ENCODE results near the gene CDH4.

The CDH4 gene

DNA sequence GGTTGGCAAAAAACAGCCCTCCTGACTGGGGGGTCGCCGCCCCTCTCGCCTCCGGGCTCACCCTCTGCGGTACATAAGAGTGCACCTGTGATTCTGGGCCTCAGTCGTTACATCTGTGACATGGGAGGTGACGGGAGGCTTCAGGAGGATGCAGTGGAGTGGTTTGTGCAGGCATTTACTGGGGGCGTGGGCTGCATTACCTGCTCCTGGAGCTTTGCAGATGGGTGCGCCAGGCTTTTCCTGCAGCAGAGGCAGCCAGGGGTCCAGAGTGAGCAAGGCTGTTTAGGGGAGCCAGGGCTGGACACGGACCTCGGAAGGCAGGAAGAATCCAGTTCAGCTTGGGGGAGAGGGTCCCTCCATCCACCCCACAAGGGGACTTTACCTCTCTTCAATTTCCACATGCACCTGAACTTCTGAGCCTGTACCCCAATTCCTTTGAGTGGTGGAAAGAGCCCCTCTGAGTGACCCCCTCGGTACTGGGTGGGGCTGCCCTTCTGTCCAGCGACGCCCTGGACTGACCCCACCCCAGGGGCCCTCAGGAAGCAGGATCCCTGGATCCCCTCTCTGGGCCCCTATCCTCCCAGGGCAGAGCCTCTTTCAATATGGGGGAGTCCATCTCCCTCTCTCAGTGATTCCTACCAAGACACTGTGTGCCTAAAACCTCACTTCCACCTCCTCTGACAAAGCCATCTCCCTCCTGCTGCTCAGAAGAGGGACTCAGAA, 679.6 kb downstream of the CDH4 start:
- Histone ChIP-seq H3K27me3 (ENCODE audit: control insufficient read depth in 1 of 2, insufficient read depth in 2 of 2, low read length in 2 of 2) (no peaks in the 10 kb centered on the region), H3K36me3 (ENCODE audit: control insufficient read depth in 1 of 2, insufficient read depth in 2 of 2, low read length in 2 of 2) (no peaks in the 10 kb centered on the region), H3K27ac (ENCODE audit: low read depth, low read length) (no peak overlapping the region), H3K4me3 (ENCODE audit: low read depth in 1 of 2, low read length in 2 of 2) (no peak overlapping the region), H3K4me1 (ENCODE audit: control insufficient read depth in 1 of 2, insufficient read depth in 2 of 2, low read length in 2 of 2) (no peaks in the 10 kb centered on the region), H3K9me3 (ENCODE audit: control insufficient read depth in 1 of 2, low read length in 2 of 2) (no peaks in the 10 kb centered on the region), H3K9ac (ENCODE audit: low read depth in 1 of 2, low read length in 2 of 2) (no peak overlapping the region)

DNA sequence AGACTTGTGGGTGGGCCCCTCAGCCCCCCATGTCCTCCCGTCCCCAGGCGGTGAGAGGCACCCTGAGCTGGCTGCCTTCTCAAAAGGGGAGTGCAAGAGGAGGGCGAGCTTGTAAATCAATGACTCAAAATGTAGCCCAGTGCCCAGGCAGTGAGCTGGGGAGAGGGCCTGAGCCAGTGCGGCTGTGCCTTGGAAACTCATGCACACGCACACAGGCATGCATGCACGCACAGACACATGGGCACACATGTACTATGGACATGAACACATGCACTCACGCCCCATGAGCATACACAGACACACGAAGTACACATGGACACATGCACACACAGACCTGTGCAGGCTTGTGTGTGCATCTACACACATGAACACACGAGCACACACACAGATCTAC, 680.1 kb downstream of the CDH4 start:
- Histone ChIP-seq H3K9ac (ENCODE audit: low read depth in 1 of 2, low read length in 2 of 2) (no peak overlapping the region), H3K36me3 (ENCODE audit: control insufficient read depth in 1 of 2, insufficient read depth in 2 of 2, low read length in 2 of 2) (no peaks in the 10 kb centered on the region), H3K9me3 (ENCODE audit: control insufficient read depth in 1 of 2, low read length in 2 of 2) (no peaks in the 10 kb centered on the region), H3K27ac (ENCODE audit: low read depth, low read length) (no peak overlapping the region), H3K27me3 (ENCODE audit: control insufficient read depth in 1 of 2, insufficient read depth in 2 of 2, low read length in 2 of 2) (no peaks in the 10 kb centered on the region), H3K4me1 (ENCODE audit: control insufficient read depth in 1 of 2, insufficient read depth in 2 of 2, low read length in 2 of 2) (no peaks in the 10 kb centered on the region), H3K4me3 (ENCODE audit: low read depth in 1 of 2, low read length in 2 of 2) (no peak overlapping the region)

DNA sequence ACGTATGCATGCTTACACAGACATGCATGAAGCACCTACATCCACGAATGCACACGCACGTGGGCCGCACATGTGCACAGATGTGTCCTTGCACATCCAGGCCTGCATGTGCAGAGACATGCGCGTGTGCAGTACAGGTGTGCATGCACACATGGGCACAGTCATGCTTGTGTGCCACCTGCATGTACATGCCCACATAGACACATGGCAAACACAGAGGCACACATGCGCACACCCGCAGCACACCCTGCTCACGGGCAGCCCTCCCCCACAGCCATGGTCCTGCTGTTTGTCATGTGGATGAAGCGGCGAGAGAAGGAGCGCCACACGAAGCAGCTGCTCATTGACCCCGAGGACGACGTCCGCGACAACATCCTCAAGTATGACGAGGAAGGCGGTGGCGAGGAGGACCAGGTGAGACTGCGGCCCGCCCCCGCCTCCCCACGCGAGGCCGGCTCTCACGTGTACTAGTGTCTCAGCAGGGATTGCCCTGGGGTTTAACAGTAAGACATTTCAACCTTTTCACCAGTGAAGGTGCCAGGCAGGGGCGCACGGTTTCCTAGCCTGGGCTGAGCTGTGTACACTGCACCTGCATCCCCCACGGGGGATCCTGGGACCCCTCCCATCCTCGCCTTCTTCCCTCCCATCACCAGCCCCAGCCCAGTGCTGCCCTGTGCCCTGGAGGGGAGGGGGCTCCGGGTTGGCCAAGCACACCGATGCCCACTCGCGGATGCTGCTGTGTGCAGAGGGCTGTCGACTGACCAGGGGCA, 680.8 kb downstream of the CDH4 start:
- Histone ChIP-seq H3K36me3 (ENCODE audit: control insufficient read depth in 1 of 2, insufficient read depth in 2 of 2, low read length in 2 of 2) (no peaks in the 10 kb centered on the region), H3K9me3 (ENCODE audit: control insufficient read depth in 1 of 2, low read length in 2 of 2) (no peaks in the 10 kb centered on the region), H3K4me1 (ENCODE audit: control insufficient read depth in 1 of 2, insufficient read depth in 2 of 2, low read length in 2 of 2) (no peaks in the 10 kb centered on the region), H3K4me3 (ENCODE audit: low read depth in 1 of 2, low read length in 2 of 2) (no peak overlapping the region), H3K27ac (ENCODE audit: low read depth, low read length) (no peak overlapping the region), H3K9ac (ENCODE audit: low read depth in 1 of 2, low read length in 2 of 2) (no peak overlapping the region), H3K27me3 (ENCODE audit: control insufficient read depth in 1 of 2, insufficient read depth in 2 of 2, low read length in 2 of 2) (no peaks in the 10 kb centered on the region)

DNA sequence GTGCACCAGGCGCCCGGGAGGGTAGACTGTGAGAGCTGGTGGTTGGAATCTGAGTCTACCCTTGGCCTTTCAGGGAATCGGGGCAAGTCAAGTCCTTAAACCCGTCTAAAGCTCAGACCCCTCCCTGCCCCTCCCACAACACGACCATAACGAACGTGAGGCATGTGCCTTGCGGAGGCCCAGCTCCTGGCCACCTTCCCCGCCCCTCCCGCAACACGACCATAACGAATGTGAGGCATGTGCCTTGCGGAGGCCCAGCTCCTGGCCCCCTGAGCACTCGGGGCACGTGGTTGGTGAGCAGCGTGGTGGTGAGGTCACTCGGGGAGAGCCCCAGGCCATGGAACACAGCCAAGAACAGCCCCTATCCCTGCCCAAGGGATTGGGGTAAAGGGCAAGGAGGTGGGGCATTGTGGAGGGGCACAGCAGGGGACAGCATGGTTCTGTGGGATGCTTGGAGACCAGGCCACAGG, 681.5 kb downstream of the CDH4 start:
- Histone ChIP-seq H3K4me3 (ENCODE audit: low read depth in 1 of 2, low read length in 2 of 2) (no peak overlapping the region), H3K27me3 (ENCODE audit: control insufficient read depth in 1 of 2, insufficient read depth in 2 of 2, low read length in 2 of 2) (no peaks in the 10 kb centered on the region), H3K4me1 (ENCODE audit: control insufficient read depth in 1 of 2, insufficient read depth in 2 of 2, low read length in 2 of 2) (no peaks in the 10 kb centered on the region)

DNA sequence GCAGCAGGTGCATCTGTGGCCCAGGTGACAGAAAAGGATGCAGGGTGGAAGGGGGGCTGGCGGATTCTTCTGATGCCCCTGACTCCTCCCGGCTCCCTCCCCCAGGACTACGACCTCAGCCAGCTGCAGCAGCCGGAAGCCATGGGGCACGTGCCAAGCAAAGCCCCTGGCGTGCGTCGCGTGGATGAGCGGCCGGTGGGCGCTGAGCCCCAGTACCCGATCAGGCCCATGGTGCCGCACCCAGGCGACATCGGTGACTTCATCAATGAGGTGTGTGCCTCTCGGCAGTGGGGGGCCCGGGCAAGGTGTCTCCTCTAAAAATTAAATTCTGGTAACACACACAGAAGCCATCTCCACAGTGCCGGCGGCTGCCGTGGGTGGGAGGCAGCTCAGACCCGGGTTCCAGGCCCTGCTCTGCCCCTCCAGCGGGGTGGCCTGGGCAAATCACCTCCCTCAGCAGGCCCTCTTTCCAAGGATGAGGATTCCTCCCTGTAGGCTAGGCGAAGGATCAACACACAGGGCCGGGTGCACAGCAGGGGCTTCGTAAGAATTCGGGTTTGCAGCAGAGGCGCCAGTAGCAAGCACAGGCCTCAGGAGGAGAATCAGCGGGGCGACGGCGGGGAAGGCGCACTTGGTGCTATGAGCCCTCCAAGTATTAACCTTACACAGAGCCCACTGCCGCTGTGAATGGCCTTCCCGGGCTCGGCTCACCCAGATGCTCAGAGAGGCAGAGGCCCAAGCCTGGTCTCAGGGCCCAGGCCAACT, 682.1 kb downstream of the CDH4 start:
- no peaks in the 10 kb centered on the region for H3K27me3 ChIP-seq (ENCODE audit: control insufficient read depth in 1 of 2, insufficient read depth in 2 of 2, low read length in 2 of 2)
- no peaks in the 10 kb centered on the region for H3K9me3 ChIP-seq (ENCODE audit: control insufficient read depth in 1 of 2, low read length in 2 of 2)
- no peaks in the 10 kb centered on the region for H3K4me1 ChIP-seq (ENCODE audit: control insufficient read depth in 1 of 2, insufficient read depth in 2 of 2, low read length in 2 of 2)
- no peaks in the 10 kb centered on the region for H3K36me3 ChIP-seq (ENCODE audit: control insufficient read depth in 1 of 2, insufficient read depth in 2 of 2, low read length in 2 of 2)
- H3K4me3 ChIP-seq (ENCODE audit: low read depth in 1 of 2, low read length in 2 of 2) = no peak overlapping the region
- H3K27ac ChIP-seq (ENCODE audit: low read depth, low read length) = no peak overlapping the region
- no peak overlapping the region for H3K9ac ChIP-seq (ENCODE audit: low read depth in 1 of 2, low read length in 2 of 2)

More for the DNA sequence above, 681.5 kb downstream of the CDH4 start:
- Histone ChIP-seq H3K27ac (ENCODE audit: low read depth, low read length) (no peak overlapping the region), H3K36me3 (ENCODE audit: control insufficient read depth in 1 of 2, insufficient read depth in 2 of 2, low read length in 2 of 2) (no peaks in the 10 kb centered on the region), H3K9me3 (ENCODE audit: control insufficient read depth in 1 of 2, low read length in 2 of 2) (no peaks in the 10 kb centered on the region), H3K9ac (ENCODE audit: low read depth in 1 of 2, low read length in 2 of 2) (no peak overlapping the region)

DNA sequence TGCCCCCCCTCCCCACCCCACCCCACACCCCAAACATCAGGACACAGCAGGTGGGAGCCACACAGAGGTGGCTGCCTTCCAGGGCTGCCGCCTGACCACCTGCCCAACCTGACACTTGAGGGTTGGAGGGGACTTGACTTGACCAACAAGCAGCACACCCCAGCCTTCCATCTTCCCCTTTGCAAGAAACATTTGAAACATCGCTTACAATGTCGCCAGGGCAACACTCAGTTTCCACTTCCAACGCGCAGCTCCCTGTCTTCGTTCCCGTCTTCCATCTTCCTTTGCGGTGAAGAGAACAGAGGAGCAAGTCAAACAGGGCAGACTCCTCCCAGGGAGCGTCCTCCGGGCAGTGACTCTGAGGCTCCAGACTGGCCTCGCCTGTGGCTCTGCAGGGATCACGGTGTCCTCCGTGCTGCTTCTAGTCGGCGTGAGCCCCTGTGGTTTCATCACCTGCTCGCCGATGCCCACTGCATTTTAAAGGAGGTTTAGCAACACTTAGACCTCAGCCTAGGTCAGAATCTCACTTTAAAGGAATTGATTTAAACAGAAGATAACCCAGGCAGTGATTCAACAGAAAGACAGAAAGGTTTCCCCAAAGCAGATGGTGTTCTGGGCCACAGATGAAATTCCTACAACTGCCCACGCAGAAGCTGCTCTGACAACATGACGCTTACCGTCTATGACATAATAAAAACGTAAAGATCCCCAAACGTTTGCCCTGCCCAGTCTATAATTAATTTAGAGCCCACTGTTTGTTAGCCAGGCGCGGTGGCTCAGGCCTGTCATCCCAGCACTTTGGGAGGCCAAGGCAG, 682.9 kb downstream of the CDH4 start:
- no peak overlapping the region for H3K9ac ChIP-seq (ENCODE audit: low read depth in 1 of 2, low read length in 2 of 2)
- H3K27me3 ChIP-seq (ENCODE audit: control insufficient read depth in 1 of 2, insufficient read depth in 2 of 2, low read length in 2 of 2) = no peaks in the 10 kb centered on the region
- no peak overlapping the region for H3K4me3 ChIP-seq (ENCODE audit: low read depth in 1 of 2, low read length in 2 of 2)
- H3K36me3 ChIP-seq (ENCODE audit: control insufficient read depth in 1 of 2, insufficient read depth in 2 of 2, low read length in 2 of 2) = no peaks in the 10 kb centered on the region
- no peak overlapping the region for H3K27ac ChIP-seq (ENCODE audit: low read depth, low read length)
- no peaks in the 10 kb centered on the region for H3K4me1 ChIP-seq (ENCODE audit: control insufficient read depth in 1 of 2, insufficient read depth in 2 of 2, low read length in 2 of 2)
- no peaks in the 10 kb centered on the region for H3K9me3 ChIP-seq (ENCODE audit: control insufficient read depth in 1 of 2, low read length in 2 of 2)

DNA sequence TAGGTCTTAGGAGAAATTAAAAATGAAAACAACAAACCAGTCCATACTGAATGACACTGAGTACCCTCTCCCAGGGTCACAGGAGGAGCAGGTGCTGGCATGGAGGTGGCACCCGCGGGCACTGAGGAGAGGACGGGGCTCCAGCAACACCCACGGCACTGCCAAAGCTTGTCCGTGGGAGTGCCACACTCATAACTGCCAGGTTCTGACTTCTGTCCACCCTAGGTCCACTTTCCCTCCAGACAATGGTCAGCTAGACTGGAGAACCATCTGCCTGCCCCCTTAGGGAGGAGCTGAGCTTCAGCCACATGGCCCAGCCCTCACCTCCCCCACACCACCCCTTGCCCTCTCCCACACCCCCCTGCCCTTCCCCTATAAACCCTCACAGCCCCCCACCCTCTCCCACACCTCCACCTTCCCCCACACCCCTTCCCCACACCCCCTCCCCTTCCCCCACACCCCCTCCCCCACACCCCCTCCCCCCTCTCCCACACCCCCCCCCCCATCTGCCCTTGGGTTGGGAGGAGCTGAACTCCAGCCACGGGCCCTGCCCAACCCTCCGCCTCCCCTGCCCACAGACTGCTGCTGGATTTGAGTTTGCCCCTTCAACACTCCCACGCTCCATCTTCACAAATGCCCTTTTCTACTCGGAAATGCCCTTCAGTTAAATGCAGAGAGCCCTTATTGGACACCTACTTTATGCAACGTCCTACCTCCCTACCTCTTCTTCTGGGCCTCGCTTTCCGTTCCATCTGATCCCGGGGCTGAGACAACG, 684.1 kb downstream of the CDH4 start:
- Histone ChIP-seq H3K27me3 (ENCODE audit: control insufficient read depth in 1 of 2, insufficient read depth in 2 of 2, low read length in 2 of 2) (no peaks in the 10 kb centered on the region), H3K4me3 (ENCODE audit: low read depth in 1 of 2, low read length in 2 of 2) (no peak overlapping the region)

DNA sequence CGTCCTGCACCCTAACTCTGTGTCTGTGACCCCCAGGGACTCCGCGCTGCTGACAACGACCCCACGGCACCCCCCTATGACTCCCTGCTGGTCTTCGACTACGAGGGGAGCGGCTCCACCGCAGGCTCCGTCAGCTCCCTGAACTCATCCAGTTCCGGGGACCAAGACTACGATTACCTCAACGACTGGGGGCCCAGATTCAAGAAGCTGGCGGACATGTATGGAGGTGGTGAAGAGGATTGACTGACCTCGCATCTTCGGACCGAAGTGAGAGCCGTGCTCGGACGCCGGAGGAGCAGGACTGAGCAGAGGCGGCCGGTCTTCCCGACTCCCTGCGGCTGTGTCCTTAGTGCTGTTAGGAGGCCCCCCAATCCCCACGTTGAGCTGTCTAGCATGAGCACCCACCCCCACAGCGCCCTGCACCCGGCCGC, 684.7 kb downstream of the CDH4 start:
- no peaks in the 10 kb centered on the region for H3K27me3 ChIP-seq (ENCODE audit: control insufficient read depth in 1 of 2, insufficient read depth in 2 of 2, low read length in 2 of 2)
- no peaks in the 10 kb centered on the region for H3K36me3 ChIP-seq (ENCODE audit: control insufficient read depth in 1 of 2, insufficient read depth in 2 of 2, low read length in 2 of 2)
- H3K4me1 ChIP-seq (ENCODE audit: control insufficient read depth in 1 of 2, insufficient read depth in 2 of 2, low read length in 2 of 2) = no peaks in the 10 kb centered on the region
- H3K27ac ChIP-seq (ENCODE audit: low read depth, low read length) = no peak overlapping the region
- H3K9me3 ChIP-seq (ENCODE audit: control insufficient read depth in 1 of 2, low read length in 2 of 2) = no peaks in the 10 kb centered on the region
- H3K4me3 ChIP-seq (ENCODE audit: low read depth in 1 of 2, low read length in 2 of 2) = no peak overlapping the region
- no peak overlapping the region for H3K9ac ChIP-seq (ENCODE audit: low read depth in 1 of 2, low read length in 2 of 2)

More for the DNA sequence above, 684.1 kb downstream of the CDH4 start:
- H3K9ac ChIP-seq (ENCODE audit: low read depth in 1 of 2, low read length in 2 of 2) = no peak overlapping the region
- no peaks in the 10 kb centered on the region for H3K9me3 ChIP-seq (ENCODE audit: control insufficient read depth in 1 of 2, low read length in 2 of 2)
- H3K27ac ChIP-seq (ENCODE audit: low read depth, low read length) = no peak overlapping the region
- H3K4me1 ChIP-seq (ENCODE audit: control insufficient read depth in 1 of 2, insufficient read depth in 2 of 2, low read length in 2 of 2) = no peaks in the 10 kb centered on the region
- no peaks in the 10 kb centered on the region for H3K36me3 ChIP-seq (ENCODE audit: control insufficient read depth in 1 of 2, insufficient read depth in 2 of 2, low read length in 2 of 2)
